NB4 (cell line): ENCODE results near the gene ITM2C.

Experiments
- DNase-seq: peaks from one replicate; pipeline ENCODE4 v3.0.0; 2010; ENCODE audit warnings: low read depth
- H3K4me3 ChIP-seq: one replicate; pipeline ENCODE4 v1.5.1; 2011; ENCODE audit warnings: mild to moderate bottlenecking, low read depth, low read length, moderate library complexity
- CTCF ChIP-seq: IDR thresholded peaks from one replicate; pipeline ENCODE4 v1.5.1; 2012; ENCODE audit warnings: low read depth, low read length
- MAX ChIP-seq: IDR thresholded peaks from 2 replicates; pipeline ENCODE4 v1.6.1; 2011; ENCODE audit warnings: low read depth, low read length
- MYC ChIP-seq: IDR thresholded peaks from 2 replicates; pipeline ENCODE4 v1.6.1; 2011; ENCODE audit warnings: low read depth, low read length
- POLR2A ChIP-seq: IDR thresholded peaks from 2 replicates; pipeline ENCODE4 v1.6.1; 2011; ENCODE audit warnings: mild to moderate bottlenecking; ENCODE audit not compliant: insufficient read length; ENCODE audit errors: extremely low read depth

ITM2C gene

GRCh38 chr2:230823264-230823964, 41.3 kb upstream of the ITM2C start:
- TF ChIP-seq MYC (no peak), CTCF (no peak), MAX (no peak), POLR2A (no peak)
- H3K4me3 ChIP-seq: no peak overlapping the region
- no peak for DNase-seq

GRCh38 chr2:230824406-230824978, 40.2 kb upstream of the ITM2C start:
- H3K4me3 ChIP-seq: no peak overlapping the region
- peak; percentile 89 for DNase-seq
- no peak for TF ChIP-seq POLR2A
- peak; percentile 45 for TF ChIP-seq CTCF

DNA sequence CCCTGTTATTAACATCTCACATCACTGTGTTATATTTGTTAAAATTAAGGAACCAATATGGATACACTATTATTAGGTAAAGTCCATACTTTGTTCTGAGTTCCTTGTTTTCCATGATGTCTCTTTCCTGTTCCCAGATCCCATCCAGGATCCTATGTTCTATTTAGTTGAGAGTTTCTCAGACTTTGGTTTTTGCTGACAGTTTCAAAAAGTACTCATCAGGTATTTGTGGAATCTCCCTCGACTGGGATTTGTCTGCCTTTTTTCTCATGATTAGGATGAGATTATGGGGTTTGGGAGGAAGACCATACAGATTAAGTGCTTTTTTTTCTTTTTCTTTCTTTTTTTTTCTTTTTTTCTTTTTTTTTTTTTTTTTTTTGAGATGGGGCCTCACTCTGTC, 39.4 kb upstream of the ITM2C start:
- TF ChIP-seq POLR2A: no peak
- no peak for TF ChIP-seq MAX
- no peak for TF ChIP-seq MYC
- no peak for TF ChIP-seq CTCF
- H3K4me3 ChIP-seq: no peak overlapping the region
- no peak for DNase-seq

- TF ChIP-seq CTCF: no peak
- TF ChIP-seq POLR2A: no peak
- TF ChIP-seq MAX: no peak
- TF ChIP-seq MYC: no peak
- DNase-seq: no peak
- H3K4me3 ChIP-seq: no peak overlapping the region
These were observed 36.9 kb upstream of the ITM2C start for GRCh38 chr2:230827774-230828271.

- no peak overlapping the region for H3K4me3 ChIP-seq
- TF ChIP-seq MYC (no peak), CTCF (peak; percentile 11), POLR2A (no peak), MAX (no peak)
- DNase-seq: peak; percentile 87
These were observed 36.3 kb upstream of the ITM2C start for GRCh38 chr2:230828272-230828961.
